Effector memory CD8-positive, alpha-beta T cell (primary cell): ENCODE measurements around the gene FAM193A.

Experiments used
- ATAC-seq: fragments of 150-1000 bp; cut with Tn5 transposase; replicated peaks from 2 replicates; pipeline ENCODE4 v1.10.0; 2021; ENCODE audit warnings: mild to moderate bottlenecking, moderate library complexity
- DNase-seq, 3 experiments: peaks; one replicate each; pipeline ENCODE4 v3.0.0; 2021
- H3K27ac Mint-ChIP-seq, 2 donors: one replicate each; pipeline ENCODE4 v1.8.0; 2022; ENCODE audit warnings: mild to moderate bottlenecking in 2 of 2, mixed read lengths in 2 of 2, moderate library complexity in 2 of 2
- H3K27me3 Mint-ChIP-seq, 2 donors: one replicate each; pipeline ENCODE4 v1.8.0; 2022; ENCODE audit warnings: mixed read lengths in 2 of 2
- H3K36me3 Mint-ChIP-seq: one replicate; pipeline ENCODE4 v1.8.0; 2022; ENCODE audit warnings: mild to moderate bottlenecking, moderate library complexity, mixed read lengths; ENCODE audit not compliant: insufficient read depth
- H3K4me1 Mint-ChIP-seq, 2 donors: one replicate each; pipeline ENCODE4 v1.8.0; 2022; ENCODE audit warnings: low read depth in 2 of 2, mixed read lengths in 2 of 2
- H3K4me3 Mint-ChIP-seq, 2 donors: one replicate each; pipeline ENCODE4 v1.8.0; 2022; ENCODE audit warnings: mild to moderate bottlenecking in 2 of 2, mixed read lengths in 2 of 2, moderate library complexity in 2 of 2
- H3K9me3 Mint-ChIP-seq, 2 donors: one replicate each; pipeline ENCODE4 v1.8.0; 2022; ENCODE audit warnings: mixed read lengths in 2 of 2

The FAM193A gene

DNA sequence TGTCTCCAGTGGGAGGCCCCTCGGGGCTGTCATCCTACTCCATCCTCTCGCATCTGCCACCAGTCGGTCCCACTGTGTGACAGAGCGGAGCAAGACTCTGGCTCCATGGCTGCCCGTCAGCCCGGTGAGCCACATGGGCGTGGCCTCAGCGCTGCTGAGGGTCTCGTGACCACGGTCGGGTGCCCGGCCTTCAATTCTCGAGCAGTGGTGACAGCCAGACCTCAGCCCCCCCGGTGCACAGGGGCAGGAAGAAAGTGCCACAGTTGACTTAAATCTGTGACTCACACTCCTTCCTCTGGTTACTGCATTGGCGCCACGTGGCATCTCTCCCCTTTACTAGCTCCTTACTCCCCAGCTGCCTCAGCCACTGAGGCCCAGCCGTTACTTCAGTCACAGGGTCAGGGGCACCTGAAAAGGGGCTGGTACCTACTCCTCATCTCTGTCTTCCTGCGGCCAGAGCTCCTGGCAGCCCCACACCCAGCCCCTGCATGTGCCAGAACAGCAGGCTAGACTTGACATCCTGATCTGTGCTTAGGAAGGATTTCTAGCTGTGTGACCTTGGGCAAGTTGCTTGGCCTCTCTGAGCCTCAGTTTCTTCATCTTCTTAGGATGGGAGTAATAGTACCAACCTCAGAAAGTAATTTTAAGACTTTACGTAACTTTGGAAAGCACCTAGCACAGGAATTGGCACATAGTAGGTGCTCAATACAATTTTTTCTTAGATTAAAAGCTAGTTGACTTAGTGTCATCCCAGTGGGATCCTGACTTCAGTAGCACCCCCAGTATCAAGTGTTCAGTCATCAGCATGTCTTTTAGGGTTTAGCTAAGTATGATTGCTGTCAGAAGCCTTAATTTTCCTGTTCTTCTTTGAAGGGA, 153.6 kb downstream of the FAM193A start:
- H3K4me3 Mint-ChIP-seq, result peak overlapping the region in 1 of 2 donors; percentile 48
- H3K36me3 Mint-ChIP-seq, result peaks cover 54% of the 10 kb centered on the region
- no peaks in the 10 kb centered on the region for H3K27me3 Mint-ChIP-seq
- DNase-seq, result peak; percentile 17 to 28 (median 23)
- H3K4me1 Mint-ChIP-seq, result peaks cover 11 to 16% of the 10 kb centered on the region in 2 donors
- ATAC-seq, result peak; percentile 94
- peak overlapping the region; percentile 83 to 90 for H3K27ac Mint-ChIP-seq
- H3K9me3 Mint-ChIP-seq, result no peaks in the 10 kb centered on the region

GRCh38 chr4:2691313-2691712, 154.9 kb downstream of the FAM193A start:
- DNase-seq (no peak), ATAC-seq (no peak)
- Mint-ChIP-seq H3K27ac (peak overlapping the region; percentile 63 to 86), H3K27me3 (no peaks in the 10 kb centered on the region), H3K9me3 (no peaks in the 10 kb centered on the region), H3K4me1 (peaks cover 11 to 16% of the 10 kb centered on the region in 2 donors), H3K4me3 (no peak overlapping the region), H3K36me3 (peaks cover 57% of the 10 kb centered on the region)

DNA sequence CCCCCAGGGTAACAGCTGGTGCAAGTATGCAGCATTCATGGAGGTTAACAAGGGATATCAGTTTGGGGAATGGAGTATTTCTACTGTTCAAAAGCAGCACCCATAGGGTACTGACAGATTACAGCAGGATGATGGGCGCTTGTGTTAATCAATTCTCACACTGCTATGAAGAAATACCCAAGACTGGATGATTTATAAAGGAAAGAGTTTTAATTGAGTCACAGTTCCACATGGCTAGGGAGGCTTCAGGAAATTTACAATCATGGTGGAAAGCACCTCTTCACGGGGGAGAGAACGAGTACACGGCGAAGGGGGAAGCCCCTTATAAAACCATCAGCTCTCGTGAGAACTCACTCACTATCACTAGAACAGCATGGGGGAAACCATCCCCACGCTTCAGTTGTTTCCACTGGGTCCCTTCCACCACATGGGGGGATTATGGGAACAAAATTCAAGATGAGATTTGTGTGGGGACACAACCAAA, 155.5 kb downstream of the FAM193A start:
- ATAC-seq (no peak), DNase-seq (no peak)
- H3K4me1 Mint-ChIP-seq, result peaks cover 11 to 16% of the 10 kb centered on the region in 2 donors
- H3K27me3 Mint-ChIP-seq, result no peaks in the 10 kb centered on the region
- H3K27ac Mint-ChIP-seq, result peak overlapping the region; percentile 63 to 86
- no peak overlapping the region for H3K4me3 Mint-ChIP-seq
- peaks cover 64% of the 10 kb centered on the region for H3K36me3 Mint-ChIP-seq
- H3K9me3 Mint-ChIP-seq, result no peaks in the 10 kb centered on the region

- no peaks in the 10 kb centered on the region for H3K9me3 Mint-ChIP-seq
- H3K4me1 Mint-ChIP-seq, result peaks cover 10 to 14% of the 10 kb centered on the region in 2 donors
- H3K27me3 Mint-ChIP-seq, result no peaks in the 10 kb centered on the region
- ATAC-seq, result no peak
- peaks cover 83% of the 10 kb centered on the region for H3K36me3 Mint-ChIP-seq
- no peak overlapping the region for H3K4me3 Mint-ChIP-seq
- no peak for DNase-seq
- H3K27ac Mint-ChIP-seq, result peak overlapping the region in 1 of 2 donors; percentile 24
Observed at GRCh38 chr4:2694691-2695090, 158.2 kb downstream of the FAM193A start.

- DNase-seq (no peak), ATAC-seq (no peak)
- Mint-ChIP-seq H3K36me3 (peaks cover 84% of the 10 kb centered on the region), H3K27ac (peak overlapping the region; percentile 24 to 32), H3K4me3 (no peak overlapping the region), H3K27me3 (no peaks in the 10 kb centered on the region), H3K9me3 (no peaks in the 10 kb centered on the region), H3K4me1 (peaks cover 4 to 8% of the 10 kb centered on the region in 2 donors)
Observed at GRCh38 chr4:2695346-2696060, 159.1 kb downstream of the FAM193A start.

DNA sequence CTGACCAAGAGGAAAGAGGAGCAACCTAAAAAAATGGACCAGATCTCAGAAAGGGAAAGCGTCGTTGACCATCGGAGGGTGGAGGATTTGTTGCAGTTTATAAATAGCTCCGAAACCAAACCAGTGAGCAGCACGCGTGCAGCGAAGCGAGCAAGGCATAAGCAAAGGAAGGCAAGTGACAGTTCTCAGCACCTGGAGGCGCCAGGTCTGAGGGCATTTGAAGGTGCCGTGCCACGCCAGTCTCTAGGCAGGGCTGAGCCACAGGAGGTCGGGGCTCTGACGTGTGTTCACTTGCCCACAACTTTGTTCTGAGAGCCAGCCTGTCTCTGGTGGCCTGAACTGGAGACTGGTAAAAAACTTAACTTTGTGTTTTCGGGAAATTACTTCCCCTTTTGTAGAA, 160.0 kb downstream of the FAM193A start:
- DNase-seq (no peak), ATAC-seq (peak; percentile 60)
- no peaks in the 10 kb centered on the region for H3K9me3 Mint-ChIP-seq
- peak overlapping the region in 1 of 2 donors; percentile 87 for H3K27ac Mint-ChIP-seq
- H3K27me3 Mint-ChIP-seq, result no peaks in the 10 kb centered on the region
- peaks cover 84% of the 10 kb centered on the region for H3K36me3 Mint-ChIP-seq
- H3K4me3 Mint-ChIP-seq, result no peak overlapping the region
- peaks cover under 1 to 4% of the 10 kb centered on the region in 2 donors for H3K4me1 Mint-ChIP-seq

DNA sequence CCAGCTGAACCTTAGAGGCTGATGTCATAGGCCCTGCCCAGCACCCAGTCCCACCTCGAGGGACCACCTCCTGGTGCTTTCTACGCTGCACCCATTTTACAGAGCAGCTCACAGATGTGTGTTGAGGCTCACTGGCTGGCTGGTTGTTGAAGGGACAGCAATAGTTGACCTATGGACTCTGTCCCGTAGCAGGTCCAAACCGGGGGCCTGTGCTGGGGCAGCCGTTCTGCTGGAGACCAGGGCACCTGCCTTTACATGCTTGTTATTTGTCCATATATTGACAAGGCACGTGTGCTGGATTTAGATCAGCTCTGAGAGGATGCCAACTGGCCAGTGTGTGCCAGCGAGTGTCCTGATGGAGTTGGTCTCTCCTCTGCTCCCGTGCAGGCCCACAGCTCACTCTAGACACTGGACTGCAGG, 161.6 kb downstream of the FAM193A start:
- no peaks in the 10 kb centered on the region for H3K4me1 Mint-ChIP-seq
- peaks cover 88% of the 10 kb centered on the region for H3K36me3 Mint-ChIP-seq
- DNase-seq (no peak), ATAC-seq (no peak)
- H3K4me3 Mint-ChIP-seq, result no peak overlapping the region
- H3K27ac Mint-ChIP-seq, result no peak overlapping the region
- no peaks in the 10 kb centered on the region for H3K9me3 Mint-ChIP-seq
- no peaks in the 10 kb centered on the region for H3K27me3 Mint-ChIP-seq

DNA sequence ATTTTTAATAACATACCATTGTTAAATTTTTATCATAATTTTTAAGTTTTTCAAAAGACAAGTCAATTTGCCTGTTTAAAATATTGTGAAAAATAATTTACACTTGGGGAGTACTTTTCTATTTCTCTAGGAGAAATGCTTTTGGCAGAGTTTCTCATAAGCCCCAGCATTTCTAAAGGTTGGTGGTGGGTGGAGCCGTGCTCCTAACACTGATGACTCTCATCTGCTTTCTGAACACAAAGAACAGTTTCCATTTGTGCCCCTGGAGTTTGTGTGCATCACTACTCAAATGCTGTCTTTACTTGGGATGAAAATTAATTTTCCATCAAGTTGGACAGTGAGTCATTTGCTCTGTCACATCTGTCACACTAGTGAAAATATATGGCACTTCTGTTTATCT, 162.1 kb downstream of the FAM193A start:
- ATAC-seq, result no peak
- no peaks in the 10 kb centered on the region for H3K27me3 Mint-ChIP-seq
- H3K9me3 Mint-ChIP-seq, result no peaks in the 10 kb centered on the region
- peaks cover 87% of the 10 kb centered on the region for H3K36me3 Mint-ChIP-seq
- DNase-seq, result no peak
- no peak overlapping the region for H3K4me3 Mint-ChIP-seq
- peak overlapping the region in 1 of 2 donors; percentile 59 for H3K27ac Mint-ChIP-seq
- no peaks in the 10 kb centered on the region for H3K4me1 Mint-ChIP-seq

DNA sequence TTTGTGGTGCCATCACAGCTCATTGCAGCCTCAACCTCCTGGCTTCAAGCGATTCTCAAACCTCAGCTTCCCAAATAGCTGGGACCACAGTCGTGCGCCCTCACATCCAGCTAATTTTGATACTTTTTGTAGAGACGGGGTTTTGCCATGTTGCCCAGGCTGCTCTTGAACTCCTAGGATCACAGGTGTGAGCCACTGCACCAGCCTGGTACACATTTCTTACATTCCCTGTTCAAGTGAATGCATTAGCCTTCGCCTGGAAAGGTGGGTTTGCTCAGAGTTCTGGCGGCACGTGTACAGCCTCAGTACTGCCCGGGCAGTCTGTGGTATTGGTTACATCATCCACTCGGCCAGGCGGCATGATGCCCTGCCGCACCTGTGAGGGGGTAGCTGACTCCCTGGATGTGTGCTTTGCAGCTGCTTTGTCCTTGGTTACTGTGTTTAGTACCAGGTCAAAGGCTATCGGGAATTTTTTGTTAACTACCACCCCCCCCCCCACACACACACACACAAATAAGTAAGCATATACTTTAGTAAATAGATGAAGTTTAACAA, 162.6 kb downstream of the FAM193A start:
- H3K9me3 Mint-ChIP-seq, result no peaks in the 10 kb centered on the region
- H3K4me1 Mint-ChIP-seq, result no peaks in the 10 kb centered on the region
- H3K36me3 Mint-ChIP-seq, result peaks cover 87% of the 10 kb centered on the region
- no peaks in the 10 kb centered on the region for H3K27me3 Mint-ChIP-seq
- no peak for DNase-seq
- no peak overlapping the region for H3K4me3 Mint-ChIP-seq
- peak overlapping the region in 1 of 2 donors; percentile 59 for H3K27ac Mint-ChIP-seq
- no peak for ATAC-seq

DNA sequence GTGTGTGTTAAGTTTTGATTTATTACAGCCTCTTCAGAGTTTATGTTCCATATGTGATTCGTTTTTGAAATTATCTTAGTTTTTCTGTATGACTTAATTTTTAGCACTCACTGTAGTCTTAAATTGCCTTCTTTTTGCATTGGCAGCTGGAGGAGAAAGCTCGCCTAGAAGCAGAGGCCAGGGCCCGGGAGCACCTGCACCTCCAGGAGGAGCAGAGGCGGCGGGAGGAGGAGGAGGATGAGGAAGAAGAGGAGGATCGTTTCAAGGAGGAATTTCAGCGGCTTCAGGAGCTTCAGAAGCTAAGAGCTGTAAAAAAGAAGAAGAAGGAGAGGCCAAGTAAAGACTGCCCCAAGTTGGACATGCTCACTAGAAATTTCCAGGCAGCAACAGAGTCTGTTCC, 163.1 kb downstream of the FAM193A start:
- Mint-ChIP-seq H3K27ac (no peak overlapping the region), H3K9me3 (no peaks in the 10 kb centered on the region), H3K27me3 (no peaks in the 10 kb centered on the region), H3K4me3 (no peak overlapping the region), H3K36me3 (peaks cover 86% of the 10 kb centered on the region), H3K4me1 (no peaks in the 10 kb centered on the region)
- no peak for DNase-seq
- no peak for ATAC-seq

GRCh38 chr4:2700031-2700430, 163.6 kb downstream of the FAM193A start:
- ATAC-seq, result no peak
- Mint-ChIP-seq H3K4me1 (no peaks in the 10 kb centered on the region), H3K9me3 (no peaks in the 10 kb centered on the region), H3K27me3 (no peaks in the 10 kb centered on the region), H3K27ac (no peak overlapping the region), H3K4me3 (no peak overlapping the region), H3K36me3 (peaks cover 86% of the 10 kb centered on the region)
- no peak for DNase-seq

DNA sequence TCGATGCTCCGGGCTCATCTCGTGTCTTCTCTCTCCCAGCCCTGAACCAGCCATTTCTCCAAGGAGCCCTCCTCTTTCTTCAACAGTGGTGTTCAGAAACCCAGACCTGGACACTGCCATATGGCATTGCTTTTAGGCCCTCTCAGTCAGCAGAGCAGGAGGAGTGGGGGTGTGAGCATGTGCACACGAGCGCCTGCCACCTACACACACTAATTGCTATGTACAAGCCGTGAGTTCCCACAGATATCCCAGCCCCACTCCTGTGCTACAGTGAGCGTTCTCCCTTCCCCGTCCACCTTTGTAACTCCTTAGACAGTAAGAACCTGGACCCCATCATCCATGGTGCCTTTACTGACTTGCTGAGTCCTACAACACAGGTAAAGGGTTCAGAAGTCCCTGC, 165.9 kb downstream of the FAM193A start:
- H3K27me3 Mint-ChIP-seq, result no peaks in the 10 kb centered on the region
- H3K4me3 Mint-ChIP-seq, result no peak overlapping the region
- DNase-seq (no peak), ATAC-seq (no peak)
- H3K4me1 Mint-ChIP-seq, result no peaks in the 10 kb centered on the region
- no peaks in the 10 kb centered on the region for H3K9me3 Mint-ChIP-seq
- H3K36me3 Mint-ChIP-seq, result peaks cover 80% of the 10 kb centered on the region
- no peak overlapping the region for H3K27ac Mint-ChIP-seq

GRCh38 chr4:2702770-2703169, 166.3 kb downstream of the FAM193A start:
- Mint-ChIP-seq H3K9me3 (no peaks in the 10 kb centered on the region), H3K27me3 (no peaks in the 10 kb centered on the region), H3K4me1 (no peaks in the 10 kb centered on the region), H3K4me3 (no peak overlapping the region), H3K27ac (no peak overlapping the region), H3K36me3 (peaks cover 76% of the 10 kb centered on the region)
- DNase-seq (no peak), ATAC-seq (no peak)
